Brain pericyte (primary cell): ENCODE results near the gene HOTAIR.

Experiments used
- DNase-seq: peaks from one replicate; pipeline ENCODE4 v3.0.0-alpha.2; 2012; ENCODE audit warnings: low read depth, low spot score

Gene HOTAIR

DNA sequence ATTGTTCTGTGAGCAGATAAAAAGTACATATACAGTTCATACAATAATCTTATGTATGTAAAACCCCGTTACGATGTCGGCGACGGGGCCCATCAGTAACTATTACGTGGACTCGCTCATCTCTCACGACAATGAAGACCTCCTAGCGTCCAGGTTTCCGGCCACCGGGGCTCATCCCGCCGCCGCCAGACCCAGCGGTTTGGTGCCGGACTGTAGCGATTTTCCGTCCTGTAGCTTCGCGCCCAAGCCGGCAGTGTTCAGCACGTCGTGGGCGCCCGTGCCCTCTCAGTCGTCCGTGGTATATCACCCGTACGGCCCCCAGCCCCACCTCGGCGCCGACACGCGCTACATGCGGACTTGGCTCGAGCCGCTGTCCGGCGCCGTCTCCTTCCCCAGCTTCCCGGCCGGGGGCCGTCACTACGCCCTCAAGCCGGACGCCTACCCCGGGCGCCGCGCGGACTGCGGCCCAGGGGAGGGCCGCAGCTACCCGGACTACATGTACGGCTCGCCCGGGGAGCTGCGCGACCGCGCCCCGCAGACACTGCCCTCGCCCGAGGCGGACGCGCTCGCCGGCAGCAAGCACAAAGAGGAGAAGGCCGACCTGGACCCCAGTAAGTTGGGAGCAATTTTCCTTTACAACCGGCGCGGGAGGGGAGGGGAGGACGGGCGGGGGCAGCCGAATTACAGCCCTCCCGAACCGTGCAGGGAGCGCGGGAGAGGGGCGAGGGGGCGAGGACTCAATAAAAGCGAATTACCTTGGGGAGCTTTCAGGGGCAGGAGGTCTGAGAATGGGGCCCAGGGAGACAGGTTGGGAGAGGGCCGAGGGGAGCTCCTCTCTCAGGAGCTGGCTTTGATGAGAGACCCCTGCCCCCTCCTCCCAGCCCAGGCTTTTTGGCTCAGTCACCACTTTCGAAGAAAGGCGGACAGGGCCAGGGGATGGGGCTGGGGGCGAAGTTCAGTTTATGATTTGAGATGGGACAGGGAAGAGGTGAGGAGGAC lies 25.7 kb upstream of the HOTAIR start, which contains the start of gene HOXC9:
Gene HOXC9 (plus strand): TSS at position 46 of the 999 bp plus-strand sequence. CDS start 28 bp downstream, at position 74.
- DNase-seq = no peak

DNA sequence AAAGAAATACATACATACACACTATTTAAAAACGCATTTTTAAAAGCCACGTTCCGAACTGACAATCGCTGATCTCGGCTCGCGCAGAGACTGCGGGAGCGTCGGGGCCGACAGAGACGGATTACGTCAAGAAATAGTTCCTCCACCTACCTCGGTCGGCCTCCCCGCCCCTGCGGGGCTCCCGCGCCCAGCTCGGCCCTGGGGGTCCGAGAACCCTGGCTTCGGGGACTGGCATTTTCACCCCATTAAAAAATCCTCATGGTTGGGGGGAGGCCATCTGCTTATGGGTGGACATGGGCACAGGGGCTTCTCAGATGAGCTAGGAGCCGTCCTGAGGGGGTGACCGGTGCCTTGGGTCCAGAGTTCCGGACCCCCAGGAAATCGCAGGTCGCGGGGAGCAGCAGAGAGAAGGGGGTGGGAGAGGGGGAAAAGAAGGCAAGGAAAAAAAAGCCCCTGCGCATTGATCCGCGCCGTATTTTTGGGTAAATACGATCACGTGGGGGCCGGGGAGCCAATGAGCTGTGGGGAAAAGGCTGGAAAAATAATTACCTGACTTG lies 24.9 kb upstream of the HOTAIR start:
- DNase-seq = no peak

DNA sequence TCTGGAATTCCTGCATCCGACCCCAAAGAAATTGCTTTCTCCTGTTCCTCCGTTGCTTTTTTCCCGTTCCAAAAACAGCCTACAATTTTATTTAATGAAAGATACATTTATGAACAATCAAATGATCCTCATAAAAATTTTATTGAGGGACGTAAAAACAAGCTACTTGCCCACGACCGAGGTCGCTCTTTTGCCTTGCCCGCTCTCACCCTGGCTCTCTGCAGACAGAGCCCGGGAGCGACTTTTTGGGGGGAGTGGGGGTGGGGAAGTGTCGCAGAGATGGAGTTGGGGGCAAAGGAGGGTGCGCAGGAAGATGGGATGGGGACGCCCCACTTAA lies 24.1 kb upstream of the HOTAIR start:
- no peak for DNase-seq

DNA sequence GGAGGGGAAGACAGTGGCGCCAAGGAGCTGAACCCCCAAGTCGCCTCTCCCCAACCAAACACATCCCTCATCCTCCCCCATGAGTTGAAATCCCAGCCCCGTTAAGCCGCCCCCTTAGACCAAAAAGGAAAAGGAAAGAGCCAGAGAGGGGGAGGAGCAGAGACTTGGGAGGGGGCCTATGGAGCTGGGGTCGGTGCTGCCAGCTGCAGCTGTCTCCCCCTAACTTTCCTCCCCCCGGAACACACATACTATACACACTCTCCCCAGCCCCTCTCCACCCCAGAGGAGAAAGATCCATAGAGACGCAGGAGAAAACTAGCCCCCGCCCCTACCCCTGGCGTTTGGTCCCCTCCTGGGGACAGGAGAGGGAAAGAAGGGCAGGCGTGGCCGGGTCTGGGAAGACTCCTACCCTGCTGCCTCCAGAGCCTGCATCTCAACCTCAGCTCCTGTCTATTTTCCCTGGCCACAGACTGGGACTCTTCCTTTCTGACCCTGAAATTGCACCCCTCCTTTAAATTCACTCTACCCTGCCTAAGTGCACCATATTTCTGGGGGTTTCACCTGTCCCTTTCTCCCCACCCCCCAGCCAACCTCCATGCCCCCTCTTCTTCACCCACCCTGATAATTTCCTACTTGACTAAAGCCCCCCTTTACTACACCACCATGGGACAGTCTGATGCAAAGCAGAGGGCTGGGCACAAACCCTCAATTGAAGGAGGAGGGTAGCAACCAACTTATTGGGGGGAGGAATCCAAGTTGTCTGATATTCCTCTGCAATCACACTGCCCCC lies 23.6 kb upstream of the HOTAIR start:
- no peak for DNase-seq

DNA sequence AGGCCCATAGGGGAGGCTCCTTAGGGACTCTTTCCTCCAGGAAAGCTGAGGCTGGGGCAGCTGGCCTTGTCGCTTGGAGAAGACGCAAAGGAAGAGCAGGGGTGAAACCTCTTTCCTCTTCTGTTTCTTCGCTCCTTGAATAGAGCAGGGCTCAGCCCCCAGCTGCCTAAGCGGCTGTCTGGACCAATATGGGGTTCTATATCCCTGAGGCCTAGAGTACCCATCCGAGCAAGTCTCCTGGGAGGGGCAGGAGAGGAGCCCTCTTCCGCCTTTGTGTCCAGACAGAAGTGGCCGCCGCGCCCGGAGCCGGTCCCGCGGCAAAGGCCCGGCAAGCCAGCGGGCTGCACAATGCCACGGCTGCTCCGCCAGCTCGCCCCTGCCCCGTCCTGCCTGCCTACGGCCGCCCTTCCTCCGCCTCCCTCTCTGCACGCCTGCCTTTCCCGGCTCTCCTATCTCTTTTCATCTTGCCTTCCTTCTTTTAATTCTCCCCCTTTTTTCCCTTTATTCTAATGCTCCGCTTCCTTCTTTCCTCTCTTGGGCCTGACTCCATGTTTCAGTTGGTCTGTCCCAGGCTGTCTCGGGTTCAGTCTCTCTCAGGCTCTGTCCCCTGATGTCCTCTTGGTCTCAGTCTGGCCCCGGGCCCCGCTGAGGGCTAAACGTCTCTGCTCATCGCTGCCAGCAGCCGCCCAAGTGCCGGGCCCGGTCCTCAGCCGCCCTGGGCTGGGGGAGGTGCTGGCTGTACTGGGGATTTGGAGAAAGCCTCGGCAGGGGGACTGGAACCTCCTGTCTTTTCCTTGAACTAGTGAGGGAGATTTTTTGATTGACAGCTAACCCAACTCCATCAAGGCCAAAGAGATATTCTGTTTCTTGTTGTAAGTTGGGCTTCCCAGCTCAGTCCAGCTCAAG lies 22.7 kb upstream of the HOTAIR start:
- DNase-seq = no peak

DNA sequence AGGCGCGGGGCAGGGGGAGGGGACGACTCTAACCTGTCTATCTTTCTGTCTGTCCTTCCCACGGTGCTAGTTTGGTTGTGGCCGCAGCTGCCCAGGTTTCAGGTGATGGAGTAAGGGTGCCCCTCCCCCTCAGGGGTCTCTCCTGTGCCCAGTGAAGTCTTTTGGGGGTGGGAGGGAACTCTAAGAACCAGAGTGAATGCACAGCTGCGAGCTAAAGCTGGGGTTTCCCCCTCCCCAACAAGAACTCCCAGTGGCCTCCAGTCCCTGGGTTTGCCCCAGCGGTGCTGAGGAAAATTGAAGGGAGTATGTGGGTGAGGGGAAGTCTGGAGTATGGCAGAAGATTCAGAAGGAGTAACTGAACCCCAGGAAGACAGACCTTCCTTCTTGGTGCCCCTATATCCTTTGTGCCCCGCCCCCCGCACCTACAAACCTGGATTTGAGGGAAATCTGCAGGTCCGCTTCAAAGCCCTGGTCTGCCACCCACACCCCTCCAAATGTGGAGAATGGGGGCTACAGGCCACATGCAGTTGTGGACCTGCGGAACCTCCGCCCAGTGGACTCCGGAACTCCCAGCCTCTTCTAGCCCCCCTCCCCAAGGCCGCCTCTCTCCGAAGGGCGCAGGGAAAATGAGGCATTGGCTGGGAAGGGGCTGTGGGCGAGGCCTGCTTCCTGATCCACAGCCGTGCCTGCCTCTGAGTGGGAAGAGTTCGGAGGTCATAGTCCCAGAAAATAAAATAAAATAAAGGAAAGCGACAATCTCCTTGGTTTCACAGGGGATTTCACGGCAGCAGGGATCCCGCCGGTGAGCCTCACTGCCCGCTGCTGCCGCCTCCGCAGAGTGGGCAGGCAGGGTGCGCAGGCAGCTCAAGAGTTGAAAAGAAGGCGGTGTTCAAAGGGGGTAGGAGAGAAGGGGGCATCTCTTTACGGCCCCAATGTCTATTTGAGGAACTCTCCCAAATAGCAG lies 21.8 kb upstream of the HOTAIR start:
- DNase-seq = no peak

DNA sequence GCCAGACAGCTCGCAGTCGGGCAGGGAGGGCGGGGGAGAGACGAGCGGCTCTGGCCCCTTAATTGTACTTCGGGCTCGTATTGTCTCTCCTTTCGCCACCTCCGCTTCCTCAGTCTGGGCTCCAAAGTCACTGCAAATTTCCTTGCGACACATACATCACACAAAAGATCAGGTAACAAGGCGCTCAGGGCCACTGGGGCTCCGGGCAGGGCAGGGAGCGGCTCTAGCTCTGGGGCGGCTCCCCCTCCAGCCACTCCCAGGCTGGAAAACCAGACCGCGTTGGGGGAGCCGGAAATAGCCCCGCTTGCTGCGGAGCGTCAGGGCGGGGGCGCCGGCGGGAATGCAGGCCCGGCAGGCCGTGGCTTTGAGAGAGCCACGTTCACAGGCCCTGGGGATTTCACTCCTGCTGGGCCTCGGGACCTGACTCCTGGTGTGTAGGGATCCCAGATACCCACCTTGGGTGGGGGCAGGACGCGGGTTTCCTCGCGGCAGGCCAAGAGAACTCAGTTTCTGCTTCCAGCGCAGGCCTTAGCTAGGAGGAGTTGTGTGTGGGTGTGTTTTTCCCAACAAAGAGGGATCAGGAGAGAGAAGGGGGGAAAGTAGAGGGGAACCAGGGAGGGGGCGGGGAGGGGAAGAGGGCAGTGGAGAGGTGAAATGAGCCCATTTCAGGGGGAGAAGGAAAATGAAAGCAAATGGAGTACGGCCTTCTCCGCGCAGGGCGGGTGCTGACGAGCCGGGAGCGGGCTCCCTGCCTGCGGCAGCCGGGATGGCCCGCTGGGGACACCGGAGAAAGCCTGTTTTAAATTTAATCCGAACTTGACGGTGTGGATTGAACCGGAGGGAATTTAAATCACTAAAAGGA lies 20.9 kb upstream of the HOTAIR start:
- DNase-seq = no peak

DNA sequence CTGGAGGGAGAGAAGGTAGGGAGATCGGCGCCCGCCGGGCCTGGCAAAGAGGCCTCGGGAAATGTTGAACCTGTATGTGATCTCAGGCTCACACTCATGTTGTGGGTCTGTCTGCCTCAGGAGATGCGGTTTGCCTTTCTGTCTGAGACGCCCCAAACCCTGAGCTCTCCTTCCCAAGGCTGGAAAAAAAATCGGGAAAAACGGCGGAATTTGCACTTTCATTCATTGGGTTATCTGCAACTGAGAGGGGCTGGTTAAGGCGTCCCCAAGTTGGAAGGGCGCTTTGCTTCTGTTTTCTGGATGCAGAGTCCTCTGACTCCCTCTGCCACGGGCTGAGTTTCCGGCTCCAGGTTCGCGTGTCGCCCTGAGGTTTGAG lies 20.2 kb upstream of the HOTAIR start:
- no peak for DNase-seq

DNA sequence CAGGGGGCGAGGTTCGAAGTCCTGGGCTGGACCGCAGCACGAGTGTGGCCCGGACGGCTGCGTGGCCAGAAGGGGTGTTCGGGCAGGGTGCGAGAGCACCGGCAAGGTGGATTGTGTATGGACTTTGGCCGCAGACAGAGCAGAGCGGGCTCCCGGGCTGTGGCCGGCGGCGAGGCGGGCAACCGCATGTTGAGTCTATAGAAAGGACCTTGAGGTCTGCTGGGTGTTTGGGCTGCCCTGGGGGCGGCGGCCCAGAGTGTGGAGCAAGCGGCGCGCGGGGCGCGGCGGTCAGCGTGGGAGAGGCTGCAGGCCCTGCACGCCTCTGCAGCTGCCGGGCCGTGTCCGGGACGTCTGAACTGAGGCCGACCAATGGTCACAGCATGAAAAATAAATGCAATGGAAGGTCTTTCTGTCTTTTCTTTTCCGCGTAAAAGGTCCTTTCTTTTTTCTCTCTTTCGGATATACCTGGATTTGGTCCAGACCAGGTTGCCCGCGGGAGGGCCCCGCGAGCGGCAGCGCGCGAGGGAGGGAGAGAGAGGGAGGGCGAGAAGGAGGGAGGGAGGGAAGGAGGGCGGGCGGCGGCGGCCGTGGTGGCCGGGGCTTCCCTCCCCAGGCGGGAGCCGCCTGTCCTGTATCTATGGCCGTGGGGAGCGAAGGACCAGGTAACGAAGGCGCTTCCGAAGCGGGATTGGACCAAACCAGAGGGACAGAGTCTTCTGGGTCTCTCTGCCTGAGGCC lies 19.7 kb upstream of the HOTAIR start:
- DNase-seq = no peak

DNA sequence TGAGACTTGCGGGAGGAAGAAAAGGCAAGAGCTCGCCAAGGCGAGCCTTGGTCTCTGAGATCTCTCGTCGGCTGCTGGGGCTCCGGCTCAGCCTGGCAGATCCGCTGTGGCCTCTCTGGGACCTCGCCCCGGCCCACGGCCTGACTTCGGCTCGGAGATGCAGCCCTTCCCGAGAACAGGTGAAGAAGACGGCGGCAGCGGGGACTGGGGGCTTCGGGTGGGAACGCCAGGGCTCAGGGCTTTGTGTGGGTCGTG lies 19.2 kb upstream of the HOTAIR start:
- DNase-seq = no peak

DNA sequence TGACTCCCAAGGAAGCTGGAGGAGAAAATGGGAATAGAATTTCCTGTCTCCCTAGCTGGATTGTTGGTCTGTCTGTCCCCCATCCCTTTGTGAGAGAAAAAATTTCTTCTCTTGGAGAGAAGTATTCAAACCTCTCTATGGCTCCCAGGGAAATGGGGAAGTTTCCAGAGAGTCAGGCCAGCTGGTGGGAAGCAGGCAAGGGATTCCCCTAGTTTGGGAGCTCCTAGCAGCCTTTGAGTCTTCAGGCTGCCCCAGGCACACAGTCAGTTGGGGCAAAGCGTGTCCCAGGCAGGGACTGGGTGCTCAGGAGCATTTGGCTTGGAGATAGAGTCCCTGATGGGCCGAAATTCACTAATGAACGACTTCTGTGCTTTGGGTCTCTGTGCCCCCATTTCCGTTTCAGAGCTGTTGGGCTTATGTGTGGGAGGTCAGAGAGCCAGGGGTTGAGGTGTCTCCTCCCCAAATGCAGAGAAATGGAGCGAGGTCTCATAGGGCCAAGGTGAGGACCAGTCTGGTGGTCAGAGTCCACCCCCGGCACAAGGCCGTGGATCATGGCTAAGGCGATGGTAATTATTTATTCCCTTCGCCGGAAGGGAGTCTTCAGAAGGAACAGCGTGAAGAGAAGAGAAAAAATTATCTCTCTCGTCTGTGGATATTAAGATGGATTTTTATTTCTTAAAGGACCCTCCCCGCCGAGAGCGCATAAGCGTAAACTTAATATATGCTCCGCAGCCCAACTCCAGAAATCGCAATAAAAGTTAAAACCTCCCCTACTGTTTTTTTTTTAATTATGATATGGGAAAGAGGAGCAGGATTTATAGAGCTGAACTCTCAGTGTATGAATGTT lies 18.6 kb upstream of the HOTAIR start:
- no peak for DNase-seq

DNA sequence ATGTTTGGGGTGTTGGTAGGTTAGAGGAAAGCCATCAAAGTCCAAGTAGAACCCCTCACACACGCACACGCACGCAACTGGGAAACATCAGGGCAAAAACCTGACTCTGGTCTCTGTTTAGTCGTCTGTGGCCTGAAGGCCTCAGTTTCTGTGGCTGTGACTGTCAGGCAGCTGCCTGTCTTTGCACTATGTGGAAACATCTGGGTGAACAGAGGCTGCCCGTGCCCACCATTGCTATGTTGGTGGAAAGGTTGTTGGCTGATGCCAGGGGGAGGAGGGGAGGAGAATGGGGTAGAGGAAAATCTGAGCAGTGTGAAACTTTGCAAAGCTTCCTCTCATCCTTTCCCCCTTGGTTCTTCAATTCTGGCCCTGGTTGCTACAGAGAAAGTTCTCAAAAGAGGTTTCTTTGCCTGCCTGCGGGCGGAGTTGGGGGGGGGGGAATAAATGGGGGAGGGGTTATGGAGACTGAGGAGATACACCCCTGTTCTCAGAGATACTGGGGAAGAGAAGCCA lies 17.7 kb upstream of the HOTAIR start:
- no peak for DNase-seq

DNA sequence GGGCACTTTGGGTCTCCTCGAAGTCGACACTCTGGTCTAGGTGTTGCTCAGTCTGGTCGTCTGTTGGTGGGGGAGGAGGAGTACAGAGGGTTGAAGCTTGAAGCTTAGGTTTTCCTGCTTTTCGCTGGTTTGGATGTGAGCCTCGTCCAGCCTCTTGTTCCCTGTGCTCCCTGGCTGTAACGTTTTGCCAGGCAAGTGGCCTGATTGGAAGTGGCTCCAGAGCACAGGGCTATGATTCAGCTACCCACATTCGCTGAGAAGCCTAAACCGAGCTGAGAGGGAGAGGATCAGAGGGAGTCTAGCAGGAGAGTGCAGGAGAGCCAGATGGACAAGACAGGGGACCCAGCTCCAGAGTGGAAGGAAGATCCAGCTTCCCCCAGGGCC lies 16.3 kb upstream of the HOTAIR start:
- DNase-seq = no peak

DNA sequence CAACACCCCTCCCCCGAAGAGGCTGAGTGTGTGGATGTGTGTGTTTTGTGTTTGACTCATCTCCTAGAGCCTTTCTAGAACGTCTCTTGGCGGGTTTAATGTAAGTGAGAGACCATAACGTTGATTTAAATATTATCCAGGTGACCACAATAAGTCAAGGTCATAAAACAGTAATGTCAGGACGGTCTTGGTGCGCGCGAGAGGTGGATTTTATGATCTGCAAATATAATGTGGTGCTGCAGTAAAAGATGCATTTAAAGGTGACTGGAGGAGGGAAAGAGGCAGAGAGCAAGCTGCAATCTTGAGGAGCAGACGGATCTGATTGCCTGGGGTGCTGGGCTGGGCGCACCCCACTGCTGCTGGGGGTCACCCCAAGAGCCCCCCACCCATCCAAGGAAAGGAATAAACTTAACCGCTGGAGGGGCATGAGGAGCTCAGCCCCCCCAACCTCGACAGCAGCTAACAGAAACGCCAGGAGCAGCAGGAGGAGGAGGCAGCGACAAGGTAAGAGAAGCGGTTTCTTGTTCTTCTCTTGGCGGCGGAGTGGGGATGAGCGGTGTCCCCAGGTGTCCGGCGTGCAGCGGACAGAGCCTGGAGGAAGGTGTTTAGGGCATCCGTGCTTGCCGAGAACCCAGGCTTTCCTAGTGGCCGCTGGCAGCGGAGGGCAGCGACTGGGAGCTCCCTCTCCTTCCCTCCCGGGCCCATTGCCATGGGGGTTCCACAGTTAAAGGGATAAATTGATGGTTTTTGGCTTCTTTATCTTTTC lies 15.7 kb upstream of the HOTAIR start:
- no peak for DNase-seq

DNA sequence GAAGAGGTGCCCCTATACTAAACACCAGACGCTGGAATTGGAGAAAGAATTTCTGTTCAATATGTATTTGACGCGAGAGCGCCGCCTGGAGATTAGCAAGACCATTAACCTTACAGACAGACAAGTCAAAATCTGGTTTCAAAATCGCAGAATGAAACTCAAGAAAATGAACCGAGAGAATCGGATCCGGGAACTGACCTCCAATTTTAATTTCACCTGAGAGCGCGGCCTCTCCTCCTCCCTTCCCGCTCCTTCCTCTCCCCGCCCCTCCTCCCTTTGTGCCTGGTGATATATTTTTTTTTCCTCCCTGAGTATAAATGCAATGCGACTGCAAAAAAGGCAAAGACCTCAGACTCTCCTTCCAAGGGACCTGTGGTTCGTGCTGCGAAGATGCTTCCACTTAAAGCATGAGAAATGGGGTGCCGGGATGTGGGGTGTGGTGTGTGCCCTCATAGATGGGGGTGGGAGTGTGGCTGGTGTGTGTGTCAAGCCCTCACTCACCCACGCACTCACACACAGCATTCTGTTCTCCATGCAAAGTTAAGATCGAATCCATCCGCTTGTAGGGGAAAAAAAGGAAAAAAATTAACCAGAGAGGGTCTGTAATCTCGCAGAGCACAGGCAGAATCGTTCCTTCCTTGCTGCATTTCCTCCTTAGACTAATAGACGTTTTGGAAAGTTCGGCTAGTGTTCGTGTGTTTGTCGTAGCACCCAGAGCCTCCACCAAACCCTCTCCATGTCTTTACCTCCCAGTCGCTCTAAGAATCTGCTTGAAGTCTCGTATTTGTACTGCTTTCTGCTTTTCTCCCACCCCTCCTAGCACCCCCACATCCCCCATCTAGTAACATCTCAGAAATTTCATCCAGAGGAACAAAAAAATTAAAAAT lies 14.7 kb upstream of the HOTAIR start:
- no peak for DNase-seq
